ENCODE measurements around the gene EEF1AKMT3. TPM values are rescaled to one million over a fixed set of nuclear protein-coding genes. Genes with fewer than 3 reads are reported as not detected.
"Not testable (repeated sequence)": the region's sequence is repeated elsewhere in the genome, so short reads cannot be mapped to it uniquely, and the experiment has no call there.

The EEF1AKMT3 gene
- total RNA-seq, 2 donors from 2014 or later = 4.0 to 6.6 TPM

DNA sequence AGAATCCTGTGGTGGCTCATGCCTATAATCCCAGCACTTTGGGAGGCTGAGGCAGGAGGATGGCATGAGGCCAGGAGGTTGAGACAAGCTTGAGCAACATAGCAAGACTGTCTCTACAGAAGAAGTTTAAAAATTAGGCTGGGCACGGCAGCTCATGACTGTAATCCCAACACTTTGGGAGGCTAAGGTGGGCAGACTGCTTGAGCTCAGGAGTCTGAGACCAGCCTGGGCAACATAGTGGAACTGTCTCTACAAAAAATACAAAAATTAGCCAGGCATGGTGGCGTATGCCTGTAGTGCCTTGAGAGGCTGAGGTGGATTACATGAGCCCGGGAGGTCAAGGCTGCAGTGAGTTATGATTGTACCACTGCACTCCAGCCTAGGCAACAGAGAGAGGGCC lies 4.5 kb upstream of the EEF1AKMT3 start:
- no peaks in the 10 kb centered on the region for H3K9me3 ChIP-seq (ENCODE audit: control insufficient read depth, low read length, poor library complexity, severe bottlenecking)
- Mint-ChIP-seq H3K4me3 (no peak overlapping the region), H3K27ac (no peak overlapping the region), H3K27me3 (peaks cover 19% of the 10 kb centered on the region), H3K4me1 (peaks cover 39% of the 10 kb centered on the region), H3K36me3 (ENCODE audit: low read depth) (peaks cover 3% of the 10 kb centered on the region)
- DNase-seq (no peak), ATAC-seq (no peak)

GRCh38 chr12:57769594-57769993 lies 2.8 kb upstream of the EEF1AKMT3 start:
- Mint-ChIP-seq H3K4me3 (no peak overlapping the region), H3K27ac (no peak overlapping the region), H3K36me3 (ENCODE audit: low read depth) (peaks cover 3% of the 10 kb centered on the region), H3K4me1 (peaks cover 35% of the 10 kb centered on the region), H3K27me3 (peaks cover 7% of the 10 kb centered on the region)
- DNase-seq (no peak), ATAC-seq (no peak)
- no peaks in the 10 kb centered on the region for H3K9me3 ChIP-seq (ENCODE audit: control insufficient read depth, low read length, poor library complexity, severe bottlenecking)

DNA sequence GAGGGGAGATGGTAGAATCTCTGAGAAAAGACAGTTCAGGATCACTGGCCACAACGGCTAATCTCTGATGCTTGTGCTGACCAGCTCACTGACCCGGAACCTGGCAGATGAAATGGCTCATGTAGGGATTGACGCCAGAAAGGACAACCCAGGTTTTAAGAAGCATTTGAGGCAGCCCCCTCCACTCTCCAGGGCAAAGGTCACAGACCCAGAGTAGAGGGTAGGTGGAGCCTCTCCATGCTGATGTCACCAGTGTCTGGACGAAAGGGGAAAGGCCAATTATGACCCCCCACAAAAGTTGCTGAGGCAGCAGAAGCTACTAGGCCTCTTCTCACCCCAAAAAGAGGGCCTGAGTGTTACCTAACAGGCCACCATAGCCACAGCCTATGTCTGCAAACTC lies 1.7 kb upstream of the EEF1AKMT3 start:
- no peak for ATAC-seq
- no peak for DNase-seq
- H3K4me1 Mint-ChIP-seq = peaks cover 29% of the 10 kb centered on the region
- peaks cover 7% of the 10 kb centered on the region for H3K27me3 Mint-ChIP-seq
- peak overlapping the region; percentile 64 for H3K4me3 Mint-ChIP-seq
- H3K36me3 Mint-ChIP-seq (ENCODE audit: low read depth) = peaks cover 5% of the 10 kb centered on the region
- no peaks in the 10 kb centered on the region for H3K9me3 ChIP-seq (ENCODE audit: control insufficient read depth, low read length, poor library complexity, severe bottlenecking)
- H3K27ac Mint-ChIP-seq = peak overlapping the region; percentile 97

- Mint-ChIP-seq H3K4me1 (peaks cover 31% of the 10 kb centered on the region), H3K4me3 (peak overlapping the region; percentile 99), H3K27me3 (peaks cover 6% of the 10 kb centered on the region), H3K36me3 (ENCODE audit: low read depth) (peaks cover 9% of the 10 kb centered on the region), H3K27ac (peak overlapping the region; percentile 97)
- ATAC-seq (peak; percentile 77), DNase-seq (peak; percentile 60 to 73 (median 60))
- no peaks in the 10 kb centered on the region for H3K9me3 ChIP-seq (ENCODE audit: control insufficient read depth, low read length, poor library complexity, severe bottlenecking)
These were observed 1.1 kb upstream of the EEF1AKMT3 start for GRCh38 chr12:57771236-57771872.

GRCh38 chr12:57771873-57772428 lies 463 bp upstream of the EEF1AKMT3 start, which contains the start of gene METTL1:
TSS of gene METTL1 (minus strand) at chr12:57772105. CDS start at chr12:57772083, 22 bp downstream.
- ATAC-seq = peak; percentile 92
- H3K4me1 Mint-ChIP-seq = peaks cover 29% of the 10 kb centered on the region

GRCh38 chr12:57774634-57775033 lies 2.2 kb downstream of the EEF1AKMT3 start:
- ATAC-seq; DNase-seq; H3K9me3 ChIP-seq (ENCODE audit: control insufficient read depth, low read length, poor library complexity, severe bottlenecking); H3K27me3 Mint-ChIP-seq; H3K27ac Mint-ChIP-seq; H3K4me3 Mint-ChIP-seq: not testable (repeated sequence)
- Mint-ChIP-seq H3K36me3 (ENCODE audit: low read depth) (peaks cover 10% of the 10 kb centered on the region), H3K4me1 (peaks cover 44% of the 10 kb centered on the region)

More at GRCh38 chr12:57771873-57772428, 463 bp upstream of the EEF1AKMT3 start, which contains the start of gene METTL1:
- Mint-ChIP-seq H3K27me3 (peaks cover under 1% of the 10 kb centered on the region), H3K36me3 (ENCODE audit: low read depth) (peaks cover 10% of the 10 kb centered on the region), H3K27ac (peak within 1 kb of the TSS; percentile 97), H3K4me3 (peak within 1 kb of the TSS; percentile 99)
- no peaks in the 10 kb centered on the region for H3K9me3 ChIP-seq (ENCODE audit: control insufficient read depth, low read length, poor library complexity, severe bottlenecking)
- peak; percentile 75 to 82 (median 75) for DNase-seq

- H3K9me3 ChIP-seq (ENCODE audit: control insufficient read depth, low read length, poor library complexity, severe bottlenecking) = no peaks in the 10 kb centered on the region
- Mint-ChIP-seq H3K4me1 (peaks cover 44% of the 10 kb centered on the region), H3K27me3 (no peaks in the 10 kb centered on the region), H3K27ac (no peak overlapping the region), H3K36me3 (ENCODE audit: low read depth) (peaks cover 7% of the 10 kb centered on the region), H3K4me3 (no peak overlapping the region)
- DNase-seq = no peak
- no peak for ATAC-seq
These were observed 2.6 kb downstream of the EEF1AKMT3 start for GRCh38 chr12:57775044-57775443.

DNA sequence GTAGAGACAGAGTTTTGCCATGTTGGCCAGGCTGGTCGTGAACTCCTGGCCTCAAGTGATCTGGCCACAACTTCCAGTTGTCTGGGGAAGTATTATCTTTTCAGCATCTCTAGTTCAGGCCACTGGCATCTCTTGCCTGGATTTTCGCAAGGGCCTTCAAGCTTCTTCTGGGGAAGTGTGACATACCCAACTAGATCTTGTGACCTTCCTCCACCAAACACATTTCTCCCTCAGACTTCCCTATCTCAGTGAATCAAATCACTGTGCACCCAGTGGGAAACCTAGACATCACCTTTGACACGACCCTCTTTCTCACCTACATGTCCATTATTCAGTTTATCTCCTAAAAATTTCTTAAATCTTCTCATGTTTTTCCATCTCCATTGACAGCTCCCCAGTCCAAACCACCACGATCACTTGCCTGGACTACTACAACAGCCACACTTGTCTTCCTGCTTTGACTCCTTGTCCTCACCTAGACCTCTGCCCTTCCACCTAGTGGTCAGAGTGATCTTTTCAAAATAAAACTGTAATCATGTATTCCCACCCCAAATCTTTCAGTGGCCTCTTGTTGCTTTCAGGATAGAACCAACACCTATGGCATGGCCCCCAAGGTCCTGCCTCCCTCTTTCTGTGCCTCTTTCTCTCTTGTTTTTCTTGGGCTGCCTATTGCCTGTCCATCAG lies 3.3 kb downstream of the EEF1AKMT3 start:
- Mint-ChIP-seq H3K27ac (peak overlapping the region; percentile 88), H3K4me1 (peaks cover 46% of the 10 kb centered on the region), H3K27me3 (no peaks in the 10 kb centered on the region), H3K4me3 (no peak overlapping the region), H3K36me3 (ENCODE audit: low read depth) (peaks cover 7% of the 10 kb centered on the region)
- H3K9me3 ChIP-seq (ENCODE audit: control insufficient read depth, low read length, poor library complexity, severe bottlenecking) = no peaks in the 10 kb centered on the region
- ATAC-seq (no peak), DNase-seq (no peak)

- H3K27me3 Mint-ChIP-seq = no peaks in the 10 kb centered on the region
- H3K4me3 Mint-ChIP-seq = no peak overlapping the region
- no peak for DNase-seq
- no peak for ATAC-seq
- peaks cover 45% of the 10 kb centered on the region for H3K4me1 Mint-ChIP-seq
- H3K27ac Mint-ChIP-seq = peak overlapping the region; percentile 88
- H3K9me3 ChIP-seq (ENCODE audit: control insufficient read depth, low read length, poor library complexity, severe bottlenecking) = no peaks in the 10 kb centered on the region
- H3K36me3 Mint-ChIP-seq (ENCODE audit: low read depth) = peaks cover 7% of the 10 kb centered on the region
These were observed 3.8 kb downstream of the EEF1AKMT3 start for GRCh38 chr12:57776247-57776587.

- H3K36me3 Mint-ChIP-seq (ENCODE audit: low read depth) = peaks cover 7% of the 10 kb centered on the region
- no peaks in the 10 kb centered on the region for H3K27me3 Mint-ChIP-seq
- H3K9me3 ChIP-seq (ENCODE audit: control insufficient read depth, low read length, poor library complexity, severe bottlenecking) = no peaks in the 10 kb centered on the region
- H3K4me3 Mint-ChIP-seq = no peak overlapping the region
- ATAC-seq (no peak), DNase-seq (no peak)
- H3K27ac Mint-ChIP-seq = no peak overlapping the region
- H3K4me1 Mint-ChIP-seq = peaks cover 48% of the 10 kb centered on the region
These were observed 5.0 kb downstream of the EEF1AKMT3 start for GRCh38 chr12:57777367-57777766.

DNA sequence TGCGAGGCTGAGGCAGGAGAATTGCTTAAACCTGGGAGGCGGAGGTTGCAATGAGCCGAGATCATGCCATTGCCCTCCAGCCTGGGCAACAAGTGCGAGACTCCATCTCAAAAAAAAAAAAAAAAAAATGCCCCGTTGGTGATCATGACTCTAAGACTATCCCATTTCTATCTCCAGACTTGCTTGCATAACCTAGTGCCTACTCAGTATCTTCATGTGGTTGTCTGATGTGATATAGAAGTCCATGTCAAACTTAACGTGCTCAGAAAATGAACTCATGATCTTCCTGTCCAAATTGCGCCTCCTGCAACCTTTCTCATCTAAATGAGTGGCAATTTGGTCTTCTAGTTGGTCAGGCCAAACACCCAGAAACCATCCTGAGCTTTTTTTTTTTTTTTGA lies 5.5 kb downstream of the EEF1AKMT3 start:
- H3K4me1 Mint-ChIP-seq = peaks cover 52% of the 10 kb centered on the region

GRCh38 chr12:57779736-57780135 lies 7.3 kb downstream of the EEF1AKMT3 start:
- DNase-seq = no peak
- Mint-ChIP-seq H3K4me3 (peak overlapping the region; percentile 3), H3K4me1 (peaks cover 58% of the 10 kb centered on the region), H3K27ac (peak overlapping the region; percentile 99), H3K27me3 (no peaks in the 10 kb centered on the region), H3K36me3 (ENCODE audit: low read depth) (peaks cover 11% of the 10 kb centered on the region)
- H3K9me3 ChIP-seq (ENCODE audit: control insufficient read depth, low read length, poor library complexity, severe bottlenecking) = no peaks in the 10 kb centered on the region
- ATAC-seq = no peak

More for the DNA sequence above, 5.5 kb downstream of the EEF1AKMT3 start:
- ATAC-seq (no peak), DNase-seq (no peak)
- Mint-ChIP-seq H3K36me3 (ENCODE audit: low read depth) (peaks cover 10% of the 10 kb centered on the region), H3K27me3 (no peaks in the 10 kb centered on the region), H3K27ac (peak overlapping the region; percentile 99), H3K4me3 (no peak overlapping the region)
- no peaks in the 10 kb centered on the region for H3K9me3 ChIP-seq (ENCODE audit: control insufficient read depth, low read length, poor library complexity, severe bottlenecking)

DNA sequence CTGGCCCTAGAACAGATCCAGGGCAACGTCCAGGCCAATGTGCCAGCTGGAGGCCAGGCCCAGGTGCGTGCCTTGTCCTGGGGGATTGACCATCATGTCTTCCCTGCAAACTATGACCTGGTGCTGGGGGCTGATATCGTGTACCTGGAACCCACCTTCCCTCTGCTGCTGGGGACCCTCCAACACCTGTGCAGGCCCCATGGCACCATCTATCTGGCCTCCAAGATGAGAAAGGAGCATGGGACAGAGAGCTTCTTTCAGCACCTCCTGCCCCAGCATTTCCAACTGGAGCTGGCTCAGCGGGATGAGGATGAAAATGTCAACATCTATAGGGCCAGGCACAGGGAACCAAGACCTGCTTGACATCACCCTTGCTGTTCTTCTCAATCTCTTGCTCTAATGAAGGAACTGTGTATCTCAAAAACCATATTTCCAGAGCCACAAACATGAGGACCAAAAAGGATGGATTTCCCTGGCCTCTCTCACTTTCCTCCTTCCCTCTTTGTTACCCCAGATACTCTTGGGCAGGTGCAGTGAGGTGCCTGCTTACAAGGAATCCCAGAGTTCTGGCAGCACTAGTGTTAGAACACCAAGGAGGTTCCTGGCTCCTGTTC lies 8.0 kb downstream of the EEF1AKMT3 start:
- H3K4me1 Mint-ChIP-seq = peaks cover 58% of the 10 kb centered on the region
- no peak for DNase-seq
- no peak for ATAC-seq
- peak overlapping the region; percentile 99 for H3K27ac Mint-ChIP-seq
- no peaks in the 10 kb centered on the region for H3K9me3 ChIP-seq (ENCODE audit: control insufficient read depth, low read length, poor library complexity, severe bottlenecking)
- H3K4me3 Mint-ChIP-seq = no peak overlapping the region
- peaks cover 11% of the 10 kb centered on the region for H3K36me3 Mint-ChIP-seq (ENCODE audit: low read depth)
- H3K27me3 Mint-ChIP-seq = no peaks in the 10 kb centered on the region
